Measurements from ENCODE around the gene BMP8B.

DNA sequence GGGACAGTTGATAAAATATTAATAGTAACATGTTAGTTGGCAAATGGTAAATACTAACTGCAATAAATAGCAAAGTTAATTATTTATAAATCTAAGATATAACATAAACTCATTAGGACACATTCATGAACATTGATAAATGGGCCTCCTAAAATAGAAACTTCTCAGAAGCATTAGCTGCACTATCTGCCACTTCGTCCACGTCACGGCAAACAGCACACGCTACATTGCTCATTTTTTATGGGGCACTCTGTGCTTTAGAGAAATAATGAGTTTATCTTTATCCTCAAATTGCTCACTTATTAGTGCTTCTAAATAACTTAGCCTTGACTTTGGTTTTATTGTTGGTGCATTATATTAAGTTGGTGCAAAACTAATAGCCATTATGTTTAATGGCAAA, 81.2 kb downstream of the BMP8B start:
- TF ChIP-seq, protein P1, sequence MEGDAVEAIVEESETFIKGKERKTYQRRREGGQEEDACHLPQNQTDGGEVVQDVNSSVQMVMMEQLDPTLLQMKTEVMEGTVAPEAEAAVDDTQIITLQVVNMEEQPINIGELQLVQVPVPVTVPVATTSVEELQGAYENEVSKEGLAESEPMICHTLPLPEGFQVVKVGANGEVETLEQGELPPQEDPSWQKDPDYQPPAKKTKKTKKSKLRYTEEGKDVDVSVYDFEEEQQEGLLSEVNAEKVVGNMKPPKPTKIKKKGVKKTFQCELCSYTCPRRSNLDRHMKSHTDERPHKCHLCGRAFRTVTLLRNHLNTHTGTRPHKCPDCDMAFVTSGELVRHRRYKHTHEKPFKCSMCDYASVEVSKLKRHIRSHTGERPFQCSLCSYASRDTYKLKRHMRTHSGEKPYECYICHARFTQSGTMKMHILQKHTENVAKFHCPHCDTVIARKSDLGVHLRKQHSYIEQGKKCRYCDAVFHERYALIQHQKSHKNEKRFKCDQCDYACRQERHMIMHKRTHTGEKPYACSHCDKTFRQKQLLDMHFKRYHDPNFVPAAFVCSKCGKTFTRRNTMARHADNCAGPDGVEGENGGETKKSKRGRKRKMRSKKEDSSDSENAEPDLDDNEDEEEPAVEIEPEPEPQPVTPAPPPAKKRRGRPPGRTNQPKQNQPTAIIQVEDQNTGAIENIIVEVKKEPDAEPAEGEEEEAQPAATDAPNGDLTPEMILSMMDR (IDR thresholded peaks at IDR 0.05) = no peak
- TF ChIP-seq POLR2A (IDR thresholded peaks at IDR 0.05) (no peak), POLR2AphosphoS5 (IDR thresholded peaks at IDR 0.05) (no peak)
